ENCODE results near the gene SLC35B2. TPM values are rescaled to one million over a fixed set of nuclear protein-coding genes. Genes with fewer than 3 reads are reported as not detected.
"Not testable (repeated sequence)": the region's sequence is repeated elsewhere in the genome, so short reads cannot be mapped to it uniquely, and the experiment has no call there.

Gene SLC35B2
- total RNA-seq, 1 experiment from 2014 or later, result 117 TPM

- no peak for DNase-seq (ENCODE audit: low read depth)
Observed at GRCh38 chr6:44235891-44236516, 21.3 kb downstream of the SLC35B2 start.

- no peak for DNase-seq (ENCODE audit: low read depth)
Observed at GRCh38 chr6:44235269-44235668, 22.1 kb downstream of the SLC35B2 start.

- DNase-seq (ENCODE audit: low read depth), result peak; percentile 73
Observed at GRCh38 chr6:44234101-44235025, 23.0 kb downstream of the SLC35B2 start.

- no peak for DNase-seq (ENCODE audit: low read depth)
Observed at GRCh38 chr6:44233567-44234100, 23.7 kb downstream of the SLC35B2 start.

- DNase-seq (ENCODE audit: low read depth), result no peak
Observed at GRCh38 chr6:44232676-44233566, 24.4 kb downstream of the SLC35B2 start.

- DNase-seq (ENCODE audit: low read depth), result not testable (repeated sequence)
Observed at GRCh38 chr6:44231426-44231825, 25.9 kb downstream of the SLC35B2 start.

- DNase-seq (ENCODE audit: low read depth), result no peak
Observed at GRCh38 chr6:44230034-44230675, 27.2 kb downstream of the SLC35B2 start.

- DNase-seq (ENCODE audit: low read depth), result no peak
Observed at GRCh38 chr6:44229376-44230033, 27.8 kb downstream of the SLC35B2 start.

GRCh38 chr6:44228836-44229235, 28.5 kb downstream of the SLC35B2 start:
- no peak for DNase-seq (ENCODE audit: low read depth)

GRCh38 chr6:44228433-44228832, 28.9 kb downstream of the SLC35B2 start:
- no peak for DNase-seq (ENCODE audit: low read depth)

GRCh38 chr6:44228031-44228430, 29.3 kb downstream of the SLC35B2 start:
- no peak for DNase-seq (ENCODE audit: low read depth)

GRCh38 chr6:44227148-44227793, 30.1 kb downstream of the SLC35B2 start:
- DNase-seq (ENCODE audit: low read depth), result no peak

GRCh38 chr6:44226368-44227147, 30.8 kb downstream of the SLC35B2 start:
- peak; percentile 57 for DNase-seq (ENCODE audit: low read depth)

GRCh38 chr6:44225579-44226325, 31.6 kb downstream of the SLC35B2 start:
- DNase-seq (ENCODE audit: low read depth), result no peak

- no peak for DNase-seq (ENCODE audit: low read depth)
Observed at GRCh38 chr6:44224965-44225305, 32.4 kb downstream of the SLC35B2 start.

- DNase-seq (ENCODE audit: low read depth), result peak; percentile 22
Observed at GRCh38 chr6:44224029-44224964, 33.0 kb downstream of the SLC35B2 start.

- peak; percentile 60 for DNase-seq (ENCODE audit: low read depth)
Observed at GRCh38 chr6:44223319-44224028, 33.9 kb downstream of the SLC35B2 start, which contains the start of gene SLC29A1. Gene SLC29A1 (plus strand): TSS chr6:44223595. CDS start chr6:44227314, 3,719 bp downstream.
